Stimulated activated CD8-positive, alpha-beta memory T cell treated with anti-CD3 and anti-CD28 coated beads, Interleukin-2, amount 100 ng/mL, for 1 hour (primary cell): ENCODE measurements around the gene OR13C8.

Experiments used
- DNase-seq, 2 donors: peaks; one replicate each; pipeline ENCODE4 v3.0.0-alpha.2; 2020; ENCODE audit warnings: low read depth in 2 of 2

The OR13C8 gene

DNA sequence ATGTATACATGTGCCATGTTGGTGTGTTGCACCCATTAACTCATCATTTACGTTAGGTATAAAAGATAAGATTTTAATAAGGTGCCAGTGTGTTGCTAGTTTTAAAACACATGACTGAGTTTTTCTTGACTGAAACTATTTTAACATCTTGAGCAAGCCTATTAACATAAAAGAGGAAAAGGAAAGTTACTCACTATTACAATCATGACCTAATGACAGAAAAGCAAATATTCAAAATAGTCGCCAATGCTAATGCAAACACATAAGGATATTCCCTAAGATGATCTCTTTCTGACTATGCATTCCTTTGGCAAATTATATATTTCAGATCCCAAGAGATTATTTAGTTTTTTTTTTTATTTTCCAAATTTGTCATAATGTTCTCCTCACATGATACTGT, 42.2 kb downstream of the OR13C8 start:
- no peak for DNase-seq

DNA sequence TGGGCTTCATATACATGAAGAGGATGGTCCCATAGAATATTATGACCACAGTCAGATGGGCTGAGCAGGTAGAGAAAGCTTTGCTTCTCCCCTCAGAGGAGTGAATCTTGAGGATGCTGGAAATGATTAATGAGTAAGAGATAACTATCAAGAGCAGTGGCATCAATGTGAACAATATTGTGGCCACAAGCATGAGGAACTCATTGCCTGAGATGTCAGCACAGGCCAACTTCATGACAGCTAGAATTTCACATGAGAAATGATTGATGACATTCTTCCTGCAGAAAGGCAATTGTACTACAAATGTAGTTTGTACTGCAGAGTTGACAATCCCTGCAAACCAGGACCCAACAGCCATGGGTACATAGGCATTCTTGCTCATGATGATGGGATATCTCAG, 48.5 kb downstream of the OR13C8 start:
- DNase-seq = no peak

DNA sequence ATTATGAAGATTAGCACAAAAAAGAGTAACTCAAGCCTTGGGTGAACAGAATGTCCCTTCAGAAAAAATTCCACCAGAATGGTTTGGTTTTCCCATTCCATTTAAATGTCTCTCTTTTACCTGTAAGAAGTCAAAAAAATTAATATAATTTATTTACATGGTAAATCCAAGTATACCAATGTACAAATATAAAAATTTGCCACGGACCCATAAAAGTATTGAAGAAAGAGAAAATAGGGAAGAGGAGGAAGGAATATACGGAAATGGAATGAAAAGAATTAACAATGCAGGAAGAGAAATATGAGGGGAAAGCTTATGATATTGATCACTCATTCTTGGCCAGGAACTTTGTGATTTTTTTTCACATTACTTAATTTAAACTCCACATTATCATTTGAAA, 49.1 kb downstream of the OR13C8 start, which contains the start of gene OR13C9:
OR13C9 (minus strand) TSS at position 101 of the 400 bp plus-strand sequence; CDS start at position 101, 0 bp downstream.
- DNase-seq = no peak
